Activated T-cell treated with anti-CD3 and anti-CD28 coated beads, Interleukin-2, amount 50 U/mL, for 72 hours (primary cell): Measurements from ENCODE around the gene CENPX. TPM values are rescaled to one million over a fixed set of nuclear protein-coding genes. Genes with fewer than 3 reads are reported as not detected.
A peak's percentile ranks its signal among the peaks of the same experiment; 100 is the strongest.

Experiments used
- ATAC-seq, 2 donors: fragments of 150-1000 bp; cut with Tn5 transposase; replicated peaks in 1 of 2; 2 replicates each; pipeline ENCODE4 v1.10.0; 2021; ENCODE audit warnings: moderate library complexity in 2 of 2, mild to moderate bottlenecking in 1 of 2
- DNase-seq, 2 donors: peaks; one replicate each; pipeline ENCODE4 v3.0.0; 2021 to 2022; ENCODE audit warnings: mixed read lengths in 1 of 2
- H3K27ac Mint-ChIP-seq: one replicate; pipeline ENCODE4 v1.8.0; 2022; ENCODE audit warnings: mild to moderate bottlenecking, moderate library complexity, mixed read lengths
- H3K27me3 Mint-ChIP-seq: one replicate; pipeline ENCODE4 v1.8.0; 2022; ENCODE audit warnings: low read depth, mixed read lengths
- H3K36me3 Mint-ChIP-seq, 2 donors: one replicate each; pipeline ENCODE4 v1.8.0; 2022; ENCODE audit warnings: mixed read lengths in 2 of 2, mild to moderate bottlenecking in 1 of 2; ENCODE audit not compliant: insufficient read depth in 2 of 2
- H3K4me1 Mint-ChIP-seq: one replicate; pipeline ENCODE4 v1.8.0; 2022; ENCODE audit warnings: low read depth, mixed read lengths
- H3K4me3 Mint-ChIP-seq, 2 donors: one replicate each; pipeline ENCODE4 v1.8.0; 2022; ENCODE audit warnings: mild to moderate bottlenecking in 2 of 2, mixed read lengths in 2 of 2, moderate library complexity in 2 of 2
- H3K9me3 Mint-ChIP-seq, 2 donors: one replicate each; pipeline ENCODE4 v1.8.0; 2022; ENCODE audit warnings: mixed read lengths in 2 of 2
- total RNA-seq, 2 donors: library from RNA; stranded (reverse); gene quantifications; one replicate each; pipeline ENCODE4 v1.2.3, GENCODE V29; 2022

Gene CENPX
- total RNA-seq, 2 donors from 2014 or later: 32.2 to 44.0 TPM

DNA sequence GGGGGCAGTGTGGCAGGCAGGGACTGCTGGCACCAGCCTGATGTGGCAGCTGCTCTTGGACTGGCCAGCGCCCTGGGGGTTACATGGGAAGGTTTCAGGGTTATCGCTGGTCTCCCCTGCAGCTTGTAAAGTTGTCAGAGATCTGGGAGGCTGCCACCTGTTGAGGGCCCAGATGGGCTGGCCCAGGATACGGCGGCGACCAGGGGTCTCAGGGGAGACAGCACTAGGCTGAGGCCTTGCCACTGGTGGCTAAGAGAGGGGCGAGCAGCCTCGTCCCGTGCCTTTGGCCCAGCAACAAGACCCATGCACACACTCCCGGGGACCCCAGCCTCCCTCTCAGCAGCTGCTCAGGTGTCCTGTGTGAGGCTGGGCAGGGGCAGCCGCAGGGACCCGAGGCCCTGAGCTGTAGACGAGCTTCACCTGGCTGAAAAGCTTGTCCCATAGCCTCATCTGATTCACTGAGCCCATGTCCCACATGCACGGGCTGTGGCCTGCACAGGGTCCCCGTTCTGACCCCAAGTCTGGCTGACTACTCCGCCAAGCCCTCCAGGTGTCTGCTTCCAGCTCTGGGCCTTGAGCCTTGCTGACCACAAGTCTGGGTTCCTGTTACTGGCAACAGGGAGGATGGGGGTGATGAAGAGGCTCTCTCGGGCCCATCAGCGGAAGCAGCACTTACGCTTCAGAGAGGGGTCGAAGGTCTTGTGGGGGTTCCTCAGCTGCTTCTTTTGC, 36.8 kb upstream of the CENPX start:
- ATAC-seq (no peak), DNase-seq (no peak)
- Mint-ChIP-seq H3K27ac (no peak overlapping the region), H3K36me3 (peaks cover 0 to 4% of the 10 kb centered on the region in 2 donors), H3K4me3 (no peak overlapping the region), H3K9me3 (no peaks in the 10 kb centered on the region), H3K27me3 (no peaks in the 10 kb centered on the region), H3K4me1 (peaks cover 6% of the 10 kb centered on the region)

DNA sequence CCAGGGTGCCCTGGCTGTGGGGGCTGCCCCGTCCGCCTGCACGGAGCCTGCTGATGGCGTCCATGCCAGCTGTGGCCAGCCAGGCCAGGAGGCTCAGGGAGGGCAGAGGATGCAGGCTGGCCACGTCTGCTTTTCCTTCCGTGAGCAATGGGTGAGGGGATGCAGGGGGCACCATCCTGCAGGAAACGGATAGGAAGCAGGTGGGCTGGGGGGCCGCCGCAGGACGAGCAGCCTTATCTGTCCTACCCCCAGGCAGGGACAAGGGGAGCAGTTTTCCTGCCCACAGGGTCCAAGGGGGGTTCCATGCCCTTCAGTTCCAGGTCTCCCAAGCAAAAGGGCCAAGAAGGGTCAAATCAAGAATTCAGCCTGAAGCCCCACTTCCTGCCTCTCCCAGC, 36.2 kb upstream of the CENPX start:
- H3K36me3 Mint-ChIP-seq: peaks cover 0 to 4% of the 10 kb centered on the region in 2 donors
- no peaks in the 10 kb centered on the region for H3K4me1 Mint-ChIP-seq
- no peaks in the 10 kb centered on the region for H3K27me3 Mint-ChIP-seq
- H3K4me3 Mint-ChIP-seq: no peak overlapping the region
- ATAC-seq (no peak), DNase-seq (no peak)
- H3K27ac Mint-ChIP-seq: no peak overlapping the region
- H3K9me3 Mint-ChIP-seq: no peaks in the 10 kb centered on the region

DNA sequence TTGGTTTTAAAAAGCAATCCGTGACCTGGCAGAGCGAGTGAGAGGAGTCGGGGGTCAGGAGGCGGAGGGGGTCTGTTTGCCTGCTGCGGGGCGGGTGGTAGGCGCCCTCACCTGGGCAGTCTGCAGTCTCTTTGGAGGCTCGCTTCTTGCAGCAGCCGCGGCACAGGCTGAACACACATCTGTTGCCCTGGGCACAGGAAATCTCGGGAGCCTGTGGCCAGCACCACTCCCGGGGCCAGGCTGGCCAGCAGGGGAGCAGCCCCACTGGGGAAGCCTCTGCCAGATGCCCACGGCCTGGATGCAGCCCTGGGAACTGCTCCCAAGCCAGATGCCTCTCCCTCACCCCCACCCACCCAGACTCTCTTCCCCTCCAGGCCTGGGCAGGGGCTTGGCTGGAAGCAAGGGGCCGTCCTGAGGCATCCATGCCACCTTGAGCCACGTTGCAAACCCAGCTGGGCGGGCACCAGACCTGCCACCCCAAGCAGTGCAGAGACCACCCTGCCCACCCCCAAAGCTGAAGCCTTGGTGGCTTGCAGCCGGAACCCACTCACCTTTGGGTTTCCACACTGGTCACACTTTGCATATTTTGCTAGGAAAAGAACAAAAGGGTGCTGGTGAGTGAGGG, 35.7 kb upstream of the CENPX start:
- ATAC-seq (no peak), DNase-seq (no peak)
- H3K36me3 Mint-ChIP-seq: peaks cover 0 to 4% of the 10 kb centered on the region in 2 donors
- H3K4me3 Mint-ChIP-seq: no peak overlapping the region
- no peaks in the 10 kb centered on the region for H3K27me3 Mint-ChIP-seq
- H3K27ac Mint-ChIP-seq: no peak overlapping the region
- peaks cover 5% of the 10 kb centered on the region for H3K4me1 Mint-ChIP-seq
- H3K9me3 Mint-ChIP-seq: no peaks in the 10 kb centered on the region

DNA sequence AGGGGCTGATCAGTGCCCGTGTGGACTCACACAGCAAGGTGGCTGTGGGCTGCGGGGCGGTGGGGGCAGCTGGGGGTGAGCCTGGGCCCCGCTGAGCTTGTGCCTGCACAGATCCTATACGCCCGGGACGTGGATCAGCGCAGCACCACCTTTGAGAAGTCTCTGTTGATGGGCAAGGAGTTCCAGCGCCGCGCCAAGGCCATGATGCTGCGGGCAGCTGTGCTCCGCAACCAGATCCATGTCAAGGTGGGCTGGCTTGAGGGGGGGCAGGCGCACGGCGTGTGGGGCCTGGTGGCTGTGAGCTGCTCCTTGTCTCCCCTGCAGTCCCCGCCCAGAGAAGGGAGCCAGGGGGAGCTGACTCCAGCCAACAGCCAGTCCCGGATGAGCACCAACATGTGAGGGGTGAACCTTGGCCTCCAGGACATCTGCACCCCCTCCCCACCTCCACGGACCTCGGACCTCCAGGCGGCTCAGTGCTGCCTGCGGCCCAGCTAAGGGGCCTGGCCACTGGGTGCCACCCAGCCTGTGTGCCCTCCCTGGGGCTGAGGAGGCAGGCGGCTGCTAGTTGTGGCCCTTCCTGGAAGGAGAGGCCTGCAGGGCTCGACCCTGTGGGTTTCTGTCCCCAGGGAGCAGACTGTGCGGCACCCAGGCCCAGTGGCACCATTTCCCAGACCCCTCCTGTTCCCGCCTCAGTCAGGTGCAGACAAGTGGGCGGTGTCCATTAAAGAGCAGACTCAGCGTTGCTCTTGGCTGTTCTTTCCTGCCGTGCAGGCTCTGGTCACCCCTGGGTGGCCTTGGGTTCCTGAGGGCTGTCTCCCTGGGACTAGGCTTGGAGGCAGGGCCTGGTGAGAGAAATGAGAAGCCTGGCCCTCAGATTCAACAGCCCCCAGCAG, 34.3 kb upstream of the CENPX start:
- H3K4me1 Mint-ChIP-seq: peaks cover 12% of the 10 kb centered on the region
- DNase-seq: no peak
- H3K27me3 Mint-ChIP-seq: no peaks in the 10 kb centered on the region
- ATAC-seq: no peak
- H3K36me3 Mint-ChIP-seq: peaks cover 0 to 4% of the 10 kb centered on the region in 2 donors
- no peak overlapping the region for H3K27ac Mint-ChIP-seq
- H3K4me3 Mint-ChIP-seq: no peak overlapping the region
- H3K9me3 Mint-ChIP-seq: no peaks in the 10 kb centered on the region

DNA sequence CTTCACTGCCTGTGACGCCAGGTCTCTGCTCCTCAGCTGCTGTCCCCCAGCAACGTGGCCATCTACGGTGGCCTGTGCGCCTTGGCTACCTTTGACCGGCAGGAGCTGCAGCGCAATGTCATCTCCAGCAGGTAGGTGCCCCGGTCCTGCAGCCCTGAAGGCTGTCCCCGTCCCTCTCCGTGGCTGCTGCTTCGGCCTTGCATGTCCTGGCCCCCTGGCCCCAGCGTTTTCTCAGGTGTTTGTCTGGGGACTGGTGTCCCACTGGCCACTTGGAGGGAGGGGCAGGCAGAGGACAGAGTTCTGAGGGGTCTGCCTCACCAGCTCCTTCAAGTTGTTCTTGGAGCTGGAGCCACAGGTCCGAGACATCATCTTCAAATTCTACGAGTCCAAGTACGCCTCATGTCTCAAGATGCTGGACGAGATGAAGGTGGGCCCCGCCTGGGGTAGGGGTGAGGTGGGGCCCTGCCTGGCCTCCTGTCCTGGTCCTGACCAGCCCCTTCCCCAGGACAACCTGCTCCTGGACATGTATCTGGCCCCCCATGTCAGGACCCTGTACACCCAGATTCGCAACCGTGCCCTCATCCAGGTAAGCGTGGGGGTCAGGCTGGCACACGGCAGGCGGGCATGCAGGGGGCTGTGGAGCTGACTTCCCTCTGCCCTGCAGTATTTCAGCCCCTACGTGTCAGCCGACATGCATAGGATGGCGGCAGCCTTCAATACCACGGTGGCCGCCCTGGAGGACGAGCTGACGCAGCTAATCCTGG, 33.5 kb upstream of the CENPX start:
- peaks cover 0 to 4% of the 10 kb centered on the region in 2 donors for H3K36me3 Mint-ChIP-seq

DNA sequence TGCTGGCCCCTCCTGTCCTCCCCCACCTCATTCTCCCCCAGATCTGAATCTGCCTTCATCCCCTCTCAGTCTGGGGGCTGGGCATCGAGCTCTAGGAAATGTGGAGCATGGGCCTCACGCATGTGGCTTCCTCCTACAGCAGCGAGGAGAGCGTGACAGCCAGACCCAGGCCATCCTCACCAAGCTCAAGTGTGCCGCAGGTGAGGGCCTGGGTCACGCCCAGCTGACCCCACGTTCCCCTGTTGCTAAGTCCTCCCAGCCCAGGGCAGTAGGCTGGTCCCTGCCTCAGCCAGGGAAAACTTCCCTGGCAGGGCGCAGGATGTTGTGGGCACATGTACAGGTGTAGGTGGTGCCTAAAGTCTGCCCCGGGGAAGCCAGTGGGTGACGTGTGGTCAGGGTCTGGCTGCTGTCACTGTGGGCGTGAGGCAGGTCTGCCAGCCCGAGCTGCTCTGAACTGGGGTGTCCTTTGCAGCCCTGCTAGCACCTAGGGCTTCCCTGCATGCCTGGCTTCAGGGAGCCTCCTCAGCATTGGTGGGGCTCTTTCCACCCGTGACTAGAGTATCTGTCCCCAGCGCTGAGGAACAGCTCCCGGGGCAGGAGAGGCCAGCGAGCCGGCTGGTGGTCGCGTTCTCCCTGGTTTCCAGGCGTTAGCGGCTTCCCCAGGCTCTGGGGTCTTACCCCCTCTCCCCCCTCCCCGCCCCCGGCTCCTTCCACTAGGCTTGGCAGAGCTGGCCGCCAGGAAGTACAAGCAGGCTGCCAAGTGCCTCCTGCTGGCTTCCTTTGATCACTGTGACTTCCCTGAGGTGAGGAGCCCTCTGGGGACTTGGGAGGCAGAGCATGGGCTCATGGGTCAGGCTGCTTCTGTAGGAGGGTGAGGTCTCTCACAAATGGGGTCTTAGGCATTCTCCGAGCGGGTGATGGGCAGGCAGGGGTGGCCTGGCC, 32.6 kb upstream of the CENPX start:
- Mint-ChIP-seq H3K9me3 (no peaks in the 10 kb centered on the region), H3K27me3 (no peaks in the 10 kb centered on the region), H3K27ac (no peak overlapping the region), H3K4me1 (peaks cover 19% of the 10 kb centered on the region), H3K4me3 (peak overlapping the region in 1 of 2 donors; percentile 17), H3K36me3 (peaks cover 0 to 2% of the 10 kb centered on the region in 2 donors)
- ATAC-seq (no peak), DNase-seq (no peak)

More for the DNA sequence above, 33.5 kb upstream of the CENPX start:
- DNase-seq (no peak), ATAC-seq (no peak)
- Mint-ChIP-seq H3K4me3 (no peak overlapping the region), H3K27ac (no peak overlapping the region), H3K4me1 (peaks cover 12% of the 10 kb centered on the region), H3K9me3 (no peaks in the 10 kb centered on the region), H3K27me3 (no peaks in the 10 kb centered on the region)

DNA sequence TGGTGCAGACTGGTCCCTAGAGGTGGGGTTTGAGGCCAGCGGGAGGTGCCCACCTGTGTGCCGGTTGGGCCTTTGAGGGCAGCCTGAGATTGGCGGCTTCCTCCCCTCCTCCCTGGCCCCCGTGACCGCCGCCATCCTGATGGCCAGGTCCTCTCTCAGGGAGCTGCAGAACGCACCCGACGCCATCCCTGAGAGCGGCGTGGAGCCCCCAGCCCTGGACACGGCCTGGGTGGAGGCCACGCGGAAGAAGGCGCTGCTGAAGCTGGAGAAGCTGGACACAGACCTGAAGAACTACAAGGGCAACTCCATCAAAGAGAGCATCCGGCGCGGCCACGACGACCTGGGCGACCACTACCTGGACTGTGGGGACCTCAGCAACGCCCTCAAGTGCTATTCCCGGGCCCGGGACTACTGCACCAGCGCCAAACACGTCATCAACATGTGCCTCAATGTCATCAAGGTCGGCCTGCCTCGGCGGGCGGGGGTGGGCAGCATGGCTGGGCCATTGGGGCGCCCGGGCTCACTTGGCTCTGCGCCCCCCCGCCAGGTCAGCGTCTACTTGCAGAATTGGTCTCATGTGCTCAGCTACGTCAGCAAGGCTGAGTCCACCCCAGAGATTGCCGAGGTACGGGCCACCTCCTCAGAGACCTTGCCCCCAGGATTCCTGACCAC, 31.8 kb upstream of the CENPX start:
- Mint-ChIP-seq H3K27ac (no peak overlapping the region), H3K36me3 (no peaks in the 10 kb centered on the region), H3K4me3 (peak overlapping the region in 1 of 2 donors; percentile 17), H3K9me3 (no peaks in the 10 kb centered on the region), H3K4me1 (peaks cover 20% of the 10 kb centered on the region), H3K27me3 (no peaks in the 10 kb centered on the region)
- ATAC-seq: no peak
- DNase-seq: no peak

DNA sequence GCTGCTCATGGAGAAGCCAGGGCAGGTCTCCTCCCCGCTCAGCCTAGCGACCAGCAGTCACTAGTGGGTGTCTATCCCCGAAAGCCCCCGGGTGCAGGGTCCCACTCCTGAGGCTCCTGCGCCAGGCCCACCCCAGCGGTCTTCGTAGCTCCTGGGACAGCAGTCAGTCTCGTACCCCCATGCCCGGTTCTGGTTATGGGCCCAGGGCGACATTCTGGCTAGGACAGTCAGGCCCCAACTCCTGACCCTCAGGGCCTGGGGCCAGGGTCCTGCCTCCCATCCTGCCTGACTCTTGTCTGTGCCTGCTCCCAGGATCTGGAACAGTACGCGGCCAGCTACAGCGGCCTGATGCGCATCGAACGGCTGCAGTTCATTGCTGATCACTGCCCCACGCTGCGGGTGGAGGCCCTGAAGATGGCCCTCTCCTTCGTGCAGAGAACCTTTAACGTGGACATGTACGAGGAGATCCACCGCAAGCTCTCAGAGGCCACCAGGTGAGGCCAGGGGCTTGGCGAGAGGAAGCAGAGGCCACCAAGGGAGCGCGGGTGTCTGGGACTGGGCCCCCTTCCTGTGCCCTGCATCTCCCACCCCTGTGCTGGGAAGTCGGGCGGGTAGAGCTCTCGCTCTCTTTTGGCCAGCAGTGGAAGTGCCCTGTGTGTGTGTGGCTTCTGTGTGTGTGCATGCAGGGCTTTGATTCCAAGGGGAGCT, 31.0 kb upstream of the CENPX start:
- ATAC-seq: no peak
- peaks cover 20% of the 10 kb centered on the region for H3K4me1 Mint-ChIP-seq
- no peak for DNase-seq
- no peaks in the 10 kb centered on the region for H3K36me3 Mint-ChIP-seq
- no peak overlapping the region for H3K27ac Mint-ChIP-seq
- H3K9me3 Mint-ChIP-seq: no peaks in the 10 kb centered on the region
- peak overlapping the region; percentile 84 to 88 for H3K4me3 Mint-ChIP-seq
- no peaks in the 10 kb centered on the region for H3K27me3 Mint-ChIP-seq

DNA sequence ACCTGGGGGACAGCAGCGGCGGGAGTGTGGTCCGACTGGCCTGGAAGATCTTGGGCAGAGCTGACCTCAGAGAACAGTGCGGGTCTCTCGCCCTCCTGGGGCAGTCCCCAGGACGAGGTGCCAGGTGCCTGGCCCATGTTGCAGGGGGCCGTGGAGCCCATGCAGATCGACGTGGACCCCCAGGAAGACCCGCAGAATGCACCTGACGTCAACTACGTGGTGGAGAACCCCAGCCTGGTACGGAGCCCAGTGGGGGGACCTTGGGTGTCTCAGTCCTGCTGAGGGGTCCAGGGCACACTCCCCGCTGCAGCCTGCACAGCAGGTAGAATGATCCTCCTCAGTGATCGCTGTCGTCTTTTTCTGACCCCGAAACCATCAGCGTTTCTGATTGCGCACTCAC, 30.5 kb upstream of the CENPX start:
- H3K9me3 Mint-ChIP-seq: no peaks in the 10 kb centered on the region

DNA sequence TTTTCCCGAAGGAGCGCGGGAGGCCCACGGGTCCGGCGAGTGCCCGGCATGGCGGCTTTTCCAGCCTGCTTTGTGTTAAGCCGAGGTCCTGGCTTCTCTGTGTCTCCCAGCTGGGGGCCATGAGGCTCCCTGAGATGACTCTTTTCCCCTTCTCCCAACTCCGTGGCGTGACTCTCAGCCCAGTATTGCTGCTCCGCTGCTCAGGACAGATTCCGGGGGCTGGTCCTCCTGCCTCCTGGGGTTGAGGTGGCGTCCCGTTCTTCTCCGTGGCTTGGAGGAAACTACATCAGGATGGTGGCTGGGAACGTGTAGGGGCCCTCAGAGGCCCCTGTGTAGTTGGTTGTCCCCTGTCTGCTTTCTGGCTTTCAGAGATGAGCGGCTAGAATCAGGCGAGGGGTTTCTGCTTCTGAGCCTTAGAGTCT, 30.0 kb upstream of the CENPX start:
- Mint-ChIP-seq H3K27me3 (no peaks in the 10 kb centered on the region), H3K36me3 (no peaks in the 10 kb centered on the region), H3K27ac (no peak overlapping the region), H3K9me3 (no peaks in the 10 kb centered on the region), H3K4me3 (peak overlapping the region; percentile 84 to 88), H3K4me1 (peaks cover 20% of the 10 kb centered on the region)
- no peak for ATAC-seq
- no peak for DNase-seq

More for the DNA sequence above, 30.5 kb upstream of the CENPX start:
- ATAC-seq: no peak
- H3K4me3 Mint-ChIP-seq: peak overlapping the region; percentile 84 to 88
- no peak for DNase-seq
- no peaks in the 10 kb centered on the region for H3K27me3 Mint-ChIP-seq
- no peaks in the 10 kb centered on the region for H3K36me3 Mint-ChIP-seq
- no peak overlapping the region for H3K27ac Mint-ChIP-seq
- peaks cover 20% of the 10 kb centered on the region for H3K4me1 Mint-ChIP-seq
